HAP-1 (cell line): Measurements from ENCODE around the gene KDM4B.
"Not testable (repeated sequence)": the region's sequence is repeated elsewhere in the genome, so short reads cannot be mapped to it uniquely, and the experiment has no call there.

Experiments
- DNase-seq, 2 experiments: peaks; one replicate each; pipeline ENCODE4 v3.0.0-alpha.2; 2016 to 2020; ENCODE audit warnings: low spot score in 2 of 2
- H3K27me3 ChIP-seq: fragments of 250-450 bp; sonication (Bioruptor Pico); 2 replicates; pipeline ENCODE4 v1.5.1; 2020; ENCODE audit warnings: low read depth, mild to moderate bottlenecking, moderate library complexity
- H3K36me3 ChIP-seq: fragments of 250-450 bp; sonication (Bioruptor Pico); replicated peaks from 2 replicates; pipeline ENCODE4 v1.5.1; 2020; ENCODE audit warnings: mild to moderate bottlenecking
- H3K4me1 ChIP-seq: fragments of 250-450 bp; sonication (Bioruptor Pico); 2 replicates; pipeline ENCODE4 v1.5.1; 2020; ENCODE audit warnings: mild to moderate bottlenecking
- H3K4me3 ChIP-seq: fragments of 250-450 bp; sonication (Bioruptor Pico); 2 replicates; pipeline ENCODE4 v1.5.1; 2020; ENCODE audit warnings: mild to moderate bottlenecking, moderate library complexity
- H3K9me3 ChIP-seq: fragments of 250-450 bp; sonication (Bioruptor Pico); 2 replicates; pipeline ENCODE4 v1.5.1; 2020; ENCODE audit warnings: mild to moderate bottlenecking, moderate library complexity
- in situ Hi-C: fragments of 300-500 bp; cut with MboI; formaldehyde crosslinking; loops from 3 replicates; pipeline ENCODE4 v1.14.3; 2020; ENCODE audit warnings: low sequenced_read_pairs, inconsistent platforms, mixed read lengths

The KDM4B gene

DNA sequence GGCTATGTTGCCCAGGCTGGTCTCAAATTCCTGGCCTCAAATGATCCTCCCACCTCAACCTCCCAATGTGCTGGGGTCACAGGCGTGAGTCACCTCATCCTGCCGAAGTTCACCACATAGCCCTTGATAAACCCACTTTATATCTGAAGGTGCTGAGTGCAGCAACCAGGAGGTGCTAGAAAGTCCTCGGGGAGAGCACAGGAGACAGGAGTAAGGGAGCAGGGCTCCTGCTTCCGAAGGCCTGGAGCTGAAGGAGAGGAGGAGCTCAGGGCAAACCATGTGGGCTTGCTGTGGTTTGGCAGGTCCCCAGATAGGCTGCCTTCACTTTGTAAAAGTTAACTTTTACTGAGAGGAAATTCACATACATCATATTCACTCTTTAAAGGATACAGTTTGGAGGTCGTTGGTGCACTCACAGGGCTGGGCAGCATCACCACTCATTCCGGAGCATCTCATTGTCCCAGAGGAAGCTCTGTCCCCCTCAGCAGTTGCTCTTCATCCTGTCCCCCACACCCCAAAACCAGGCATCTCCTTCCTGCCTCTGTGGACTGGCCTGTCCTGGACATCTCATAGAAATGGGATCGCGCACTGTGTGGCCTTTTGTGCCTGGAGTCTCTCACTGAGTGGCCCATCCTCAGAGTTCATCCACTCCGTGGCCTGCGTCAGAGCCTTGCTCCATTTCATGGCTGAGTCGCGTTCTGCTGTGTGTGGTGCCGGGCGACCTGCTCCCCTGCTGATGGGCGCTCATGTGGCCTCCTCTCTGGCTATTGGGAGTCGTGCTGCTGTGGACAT is 49.5 kb downstream of the KDM4B start:
- no peaks in the 10 kb centered on the region for H3K27me3 ChIP-seq
- in situ Hi-C loops = no loop called here
- DNase-seq = no peak
- H3K36me3 ChIP-seq = peaks cover 8% of the 10 kb centered on the region
- no peaks in the 10 kb centered on the region for H3K9me3 ChIP-seq
- no peak overlapping the region for H3K4me3 ChIP-seq
- H3K4me1 ChIP-seq = no peaks in the 10 kb centered on the region

DNA sequence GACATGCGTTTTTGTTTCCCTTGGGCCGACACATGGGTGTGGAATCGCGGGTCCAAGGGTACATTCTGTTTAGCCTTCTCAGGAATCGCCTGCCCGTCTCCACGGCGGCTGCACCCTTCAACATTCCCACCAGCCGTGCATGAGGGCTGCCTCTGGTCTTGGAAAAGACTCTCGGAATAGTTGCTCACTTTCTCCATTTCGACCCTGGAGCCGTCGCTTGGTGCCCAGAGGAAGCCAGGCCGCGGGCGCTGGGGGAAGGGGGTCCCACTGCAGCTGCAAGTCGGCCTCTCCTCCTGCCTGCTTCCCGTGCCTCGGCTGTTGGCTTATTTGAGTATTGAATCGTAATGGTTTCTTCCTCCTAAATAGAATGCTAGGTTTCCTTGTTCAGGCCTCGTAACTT is 51.5 kb downstream of the KDM4B start:
- H3K4me1 ChIP-seq = no peaks in the 10 kb centered on the region
- H3K27me3 ChIP-seq = no peaks in the 10 kb centered on the region
- H3K9me3 ChIP-seq = no peaks in the 10 kb centered on the region
- DNase-seq = no peak
- peaks cover 8% of the 10 kb centered on the region for H3K36me3 ChIP-seq
- no peak overlapping the region for H3K4me3 ChIP-seq
- in situ Hi-C loops = no loop called here

DNA sequence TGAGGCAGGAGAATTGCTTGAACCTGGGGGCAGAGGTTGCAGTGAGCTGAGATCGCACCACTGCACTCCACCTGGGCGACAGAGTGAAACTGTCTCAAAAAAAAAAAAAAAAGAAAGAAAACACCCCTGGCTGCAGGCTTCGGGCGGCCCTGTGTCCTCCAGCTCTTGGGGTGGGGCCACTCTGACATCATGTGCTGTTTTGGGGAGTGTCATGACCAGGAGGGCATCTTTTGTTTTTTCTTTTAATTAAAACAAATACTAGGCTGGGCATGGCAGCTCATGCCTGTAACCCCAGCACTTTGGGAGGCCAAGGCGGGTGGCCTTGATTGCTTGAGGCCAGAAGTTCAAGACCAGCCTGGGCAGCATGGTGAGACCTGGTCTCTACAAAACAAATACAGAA is 52.1 kb downstream of the KDM4B start:
- no peaks in the 10 kb centered on the region for H3K4me1 ChIP-seq
- DNase-seq = no peak

GRCh38 chr19:5022066-5022860 is 53.4 kb downstream of the KDM4B start:
- Histone ChIP-seq H3K9me3 (no peaks in the 10 kb centered on the region), H3K36me3 (peaks cover 8% of the 10 kb centered on the region), H3K4me3 (no peak overlapping the region), H3K4me1 (no peaks in the 10 kb centered on the region), H3K27me3 (no peaks in the 10 kb centered on the region)
- in situ Hi-C loops = no loop called here
- no peak for DNase-seq

More for the DNA sequence above, 52.1 kb downstream of the KDM4B start:
- Histone ChIP-seq H3K9me3 (no peaks in the 10 kb centered on the region), H3K4me3 (no peak overlapping the region), H3K36me3 (peaks cover 8% of the 10 kb centered on the region), H3K27me3 (no peaks in the 10 kb centered on the region)
- in situ Hi-C loops = no loop called here

DNA sequence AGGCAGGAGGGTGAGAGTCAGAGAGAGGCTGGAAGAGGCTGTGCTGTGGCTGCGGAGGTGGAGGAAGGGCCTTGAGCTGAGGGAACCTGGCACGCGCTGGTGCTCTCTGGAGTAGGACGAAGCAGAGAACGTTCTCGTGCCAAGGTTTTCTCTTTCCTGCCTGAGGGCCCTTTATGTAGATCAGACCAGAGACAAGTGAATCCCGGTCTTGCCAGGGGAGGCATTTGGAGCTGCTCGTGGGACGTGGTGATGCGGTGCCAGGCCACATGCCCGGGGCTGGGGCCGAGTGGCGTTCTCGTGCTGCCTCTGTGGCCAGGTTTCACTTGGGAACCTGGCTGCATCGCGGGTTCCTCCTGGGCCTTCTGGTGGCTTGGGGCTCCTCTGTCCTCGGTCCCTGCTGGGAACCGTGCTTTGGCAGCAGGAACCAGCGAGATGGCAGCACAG is 54.2 kb downstream of the KDM4B start:
- in situ Hi-C loops = no loop called here
- peaks cover 6% of the 10 kb centered on the region for H3K36me3 ChIP-seq
- no peaks in the 10 kb centered on the region for H3K4me1 ChIP-seq
- DNase-seq = no peak
- no peak overlapping the region for H3K4me3 ChIP-seq
- H3K9me3 ChIP-seq = no peaks in the 10 kb centered on the region
- no peaks in the 10 kb centered on the region for H3K27me3 ChIP-seq

GRCh38 chr19:5024282-5024681 is 55.4 kb downstream of the KDM4B start:
- Histone ChIP-seq H3K36me3 (no peaks in the 10 kb centered on the region), H3K4me1 (no peaks in the 10 kb centered on the region), H3K27me3 (no peaks in the 10 kb centered on the region), H3K4me3 (no peak overlapping the region), H3K9me3 (no peaks in the 10 kb centered on the region)
- DNase-seq = no peak
- in situ Hi-C loops = no loop called here

GRCh38 chr19:5025027-5025426 is 56.1 kb downstream of the KDM4B start:
- no peak for DNase-seq
- Histone ChIP-seq H3K9me3 (no peaks in the 10 kb centered on the region), H3K27me3 (no peaks in the 10 kb centered on the region), H3K4me3 (no peak overlapping the region), H3K36me3 (no peaks in the 10 kb centered on the region), H3K4me1 (no peaks in the 10 kb centered on the region)
- in situ Hi-C loops = no loop called here

- no peaks in the 10 kb centered on the region for H3K27me3 ChIP-seq
- no peak overlapping the region for H3K4me3 ChIP-seq
- in situ Hi-C loops = no loop called here
- H3K4me1 ChIP-seq = peaks cover 3% of the 10 kb centered on the region; the same call in 1 of the 2 replicates
- H3K36me3 ChIP-seq = no peaks in the 10 kb centered on the region
- no peak for DNase-seq
- no peaks in the 10 kb centered on the region for H3K9me3 ChIP-seq
Measured at GRCh38 chr19:5026706-5027273, 57.9 kb downstream of the KDM4B start.

- in situ Hi-C loops = no loop called here
- no peak overlapping the region for H3K4me3 ChIP-seq
- peaks cover 3% of the 10 kb centered on the region; the same call in 1 of the 2 replicates for H3K4me1 ChIP-seq
- H3K36me3 ChIP-seq = peaks cover 7% of the 10 kb centered on the region
- no peaks in the 10 kb centered on the region for H3K27me3 ChIP-seq
- H3K9me3 ChIP-seq = no peaks in the 10 kb centered on the region
- no peak for DNase-seq
Measured at GRCh38 chr19:5028229-5028886, 59.4 kb downstream of the KDM4B start.

- peaks cover 15% of the 10 kb centered on the region for H3K36me3 ChIP-seq
- in situ Hi-C loops, H3K9me3 ChIP-seq, H3K27me3 ChIP-seq, H3K4me3 ChIP-seq, H3K4me1 ChIP-seq: not testable (repeated sequence)
- DNase-seq = peak; percentile 53 to 87
Measured at GRCh38 chr19:5029596-5029995, 60.7 kb downstream of the KDM4B start.

- no peaks in the 10 kb centered on the region for H3K9me3 ChIP-seq
- no peak for DNase-seq
- no peaks in the 10 kb centered on the region for H3K27me3 ChIP-seq
- H3K4me1 ChIP-seq = peaks cover 3% of the 10 kb centered on the region; the same call in 1 of the 2 replicates
- peaks cover 18% of the 10 kb centered on the region for H3K36me3 ChIP-seq
- in situ Hi-C loops = loop anchor here (5.0 to 10.0 kb wide), 2 partner anchors 223 to 545 kb away; no protein-coding TSS in a partner anchor
- H3K4me3 ChIP-seq = no peak overlapping the region
Measured at GRCh38 chr19:5030136-5030820, 61.4 kb downstream of the KDM4B start.

GRCh38 chr19:5030822-5031221 is 61.9 kb downstream of the KDM4B start:
- Histone ChIP-seq H3K4me3 (no peak overlapping the region), H3K9me3 (no peaks in the 10 kb centered on the region), H3K27me3 (no peaks in the 10 kb centered on the region), H3K36me3 (peaks cover 18% of the 10 kb centered on the region), H3K4me1 (peaks cover 3% of the 10 kb centered on the region; the same call in 1 of the 2 replicates)
- in situ Hi-C loops = loop anchor here (5.0 to 10.0 kb wide), 2 partner anchors 224 to 544 kb away; no protein-coding TSS in a partner anchor
- DNase-seq = no peak
